Measurements from ENCODE around the gene PLK3.
A peak's percentile ranks its signal among the peaks of the same experiment; 100 is the strongest.
"Not testable (repeated sequence)": the region's sequence is repeated elsewhere in the genome, so short reads cannot be mapped to it uniquely, and the experiment has no call there.

PLK3 gene

GRCh38 chr1:44810101-44810761, 10.1 kb downstream of the PLK3 start:
- DNase-seq: no peak

GRCh38 chr1:44810762-44811105, 10.6 kb downstream of the PLK3 start:
- DNase-seq: not testable (repeated sequence)

GRCh38 chr1:44811234-44811633, 11.1 kb downstream of the PLK3 start:
- no peak for DNase-seq

- no peak for DNase-seq
Observed at GRCh38 chr1:44812822-44813543, 12.8 kb downstream of the PLK3 start.

- DNase-seq: not testable (repeated sequence)
Observed at GRCh38 chr1:44815926-44816325, 15.7 kb downstream of the PLK3 start.

- no peak for DNase-seq
Observed at GRCh38 chr1:44817307-44817706, 17.1 kb downstream of the PLK3 start.

- no peak for DNase-seq
Observed at GRCh38 chr1:44817771-44818495, 17.8 kb downstream of the PLK3 start.

- DNase-seq: peak; percentile 98
Observed at GRCh38 chr1:44819196-44819607, 19.0 kb downstream of the PLK3 start.

GRCh38 chr1:44819608-44820327, 19.6 kb downstream of the PLK3 start:
- DNase-seq: peak; percentile 98

GRCh38 chr1:44820328-44821239, 20.4 kb downstream of the PLK3 start:
- DNase-seq: no peak

GRCh38 chr1:44821240-44821715, 21.1 kb downstream of the PLK3 start:
- no peak for DNase-seq

- no peak for DNase-seq
Observed at GRCh38 chr1:44822131-44822701, 22.0 kb downstream of the PLK3 start.

- DNase-seq: no peak
Observed at GRCh38 chr1:44822981-44823451, 22.8 kb downstream of the PLK3 start.

GRCh38 chr1:44824392-44824791, 24.2 kb downstream of the PLK3 start:
- DNase-seq: not testable (repeated sequence)

- no peak for DNase-seq
Observed at GRCh38 chr1:44826375-44827196, 26.4 kb downstream of the PLK3 start.

- no peak for DNase-seq
Observed at GRCh38 chr1:44827197-44828002, 27.2 kb downstream of the PLK3 start.

GRCh38 chr1:44828003-44828651, 27.9 kb downstream of the PLK3 start:
- DNase-seq: no peak

- no peak for DNase-seq
Observed at GRCh38 chr1:44828841-44829440, 28.8 kb downstream of the PLK3 start.
